ENCODE data around the gene DNAJC22. TPM values are rescaled to one million over a fixed set of nuclear protein-coding genes. Genes with fewer than 3 reads are reported as not detected.

The DNAJC22 gene
- total and polyA plus RNA-seq, 7 donors = under 0.01 to 12.8 (median 2.5) TPM; not detected in 1

DNA sequence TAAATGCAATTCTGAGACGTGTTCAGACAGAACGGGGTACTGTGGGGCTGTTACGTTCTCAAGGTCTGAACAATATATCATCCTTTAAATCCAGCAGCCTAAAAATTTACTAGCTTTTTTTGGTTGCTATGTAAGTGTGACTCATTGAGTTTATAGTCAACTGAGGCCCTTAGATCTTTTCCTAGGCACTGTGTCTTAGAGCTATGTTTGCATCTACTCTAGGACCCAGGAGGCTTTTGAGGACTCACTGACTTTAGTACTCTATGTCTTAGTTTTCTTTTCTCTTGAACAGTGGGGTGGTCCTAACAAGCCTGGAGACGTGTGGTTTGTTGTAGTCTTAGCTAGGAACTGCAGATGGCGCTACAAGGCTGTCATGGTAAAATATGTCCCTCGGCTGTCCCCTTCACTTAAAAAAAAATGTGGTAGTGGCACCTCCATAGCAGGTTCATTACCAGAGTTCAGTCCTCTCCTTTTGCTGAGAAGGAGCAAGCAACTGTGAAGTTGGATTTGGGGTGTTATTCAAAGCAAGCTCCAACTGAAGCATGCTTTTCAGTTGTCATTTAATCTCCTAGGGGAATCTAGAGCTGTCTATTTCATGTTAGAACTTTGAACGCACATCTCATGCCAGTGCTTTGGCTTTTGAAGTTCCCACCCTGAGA, 11.9 kb downstream of the DNAJC22 start:
- no peak overlapping the region for H3K4me3 ChIP-seq
- 8 to 24% methylated on average over 7 of the region's 7 CpGs for WGBS, 2 donors
- intact Hi-C loops (cut with DNase I) = loop anchor here (2.0 kb wide), 1 partner anchor 156 kb away; no protein-coding TSS in a partner anchor
- H3K9me3 ChIP-seq = no peaks in the 10 kb centered on the region
- H3K27me3 ChIP-seq = peaks cover 0 to 11% (median 5%) of the 10 kb centered on the region in 3 donors
- H3K36me3 ChIP-seq = no peaks in the 10 kb centered on the region
- peaks cover 0 to 12% (median 7%) of the 10 kb centered on the region in 4 donors for H3K4me1 ChIP-seq
- no peak for DNase-seq
- no peak for TF ChIP-seq EP300 (IDR thresholded peaks at IDR 0.05)
- TF ChIP-seq, protein P1, sequence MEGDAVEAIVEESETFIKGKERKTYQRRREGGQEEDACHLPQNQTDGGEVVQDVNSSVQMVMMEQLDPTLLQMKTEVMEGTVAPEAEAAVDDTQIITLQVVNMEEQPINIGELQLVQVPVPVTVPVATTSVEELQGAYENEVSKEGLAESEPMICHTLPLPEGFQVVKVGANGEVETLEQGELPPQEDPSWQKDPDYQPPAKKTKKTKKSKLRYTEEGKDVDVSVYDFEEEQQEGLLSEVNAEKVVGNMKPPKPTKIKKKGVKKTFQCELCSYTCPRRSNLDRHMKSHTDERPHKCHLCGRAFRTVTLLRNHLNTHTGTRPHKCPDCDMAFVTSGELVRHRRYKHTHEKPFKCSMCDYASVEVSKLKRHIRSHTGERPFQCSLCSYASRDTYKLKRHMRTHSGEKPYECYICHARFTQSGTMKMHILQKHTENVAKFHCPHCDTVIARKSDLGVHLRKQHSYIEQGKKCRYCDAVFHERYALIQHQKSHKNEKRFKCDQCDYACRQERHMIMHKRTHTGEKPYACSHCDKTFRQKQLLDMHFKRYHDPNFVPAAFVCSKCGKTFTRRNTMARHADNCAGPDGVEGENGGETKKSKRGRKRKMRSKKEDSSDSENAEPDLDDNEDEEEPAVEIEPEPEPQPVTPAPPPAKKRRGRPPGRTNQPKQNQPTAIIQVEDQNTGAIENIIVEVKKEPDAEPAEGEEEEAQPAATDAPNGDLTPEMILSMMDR (IDR thresholded peaks at IDR 0.05) = peak; percentile 48 to 74 (median 70)
- H3K27ac ChIP-seq = no peak overlapping the region

GRCh38 chr12:49359671-49360070, 13.0 kb downstream of the DNAJC22 start:
- no peaks in the 10 kb centered on the region for H3K36me3 ChIP-seq
- 73 to 85% methylated on average over 7 of the region's 7 CpGs for WGBS, 2 donors
- TF ChIP-seq POLR2AphosphoS5 (IDR thresholded peaks at IDR 0.05) (no peak), POLR2A (IDR thresholded peaks at IDR 0.05) (no peak), EP300 (IDR thresholded peaks at IDR 0.05) (no peak)
- TF ChIP-seq, protein P1 (IDR thresholded peaks at IDR 0.05) = no peak
- no peak for DNase-seq
- peaks cover 0 to 12% (median 7%) of the 10 kb centered on the region in 4 donors for H3K4me1 ChIP-seq
- no peaks in the 10 kb centered on the region for H3K9me3 ChIP-seq
- H3K27me3 ChIP-seq = peaks cover 0 to 1% (median 0%) of the 10 kb centered on the region in 3 donors
- no peak overlapping the region for H3K4me3 ChIP-seq
- H3K27ac ChIP-seq = no peak overlapping the region
- intact Hi-C loops (cut with DNase I) = loop anchor here (2.0 kb wide), 1 partner anchor 155 kb away; no protein-coding TSS in a partner anchor

DNA sequence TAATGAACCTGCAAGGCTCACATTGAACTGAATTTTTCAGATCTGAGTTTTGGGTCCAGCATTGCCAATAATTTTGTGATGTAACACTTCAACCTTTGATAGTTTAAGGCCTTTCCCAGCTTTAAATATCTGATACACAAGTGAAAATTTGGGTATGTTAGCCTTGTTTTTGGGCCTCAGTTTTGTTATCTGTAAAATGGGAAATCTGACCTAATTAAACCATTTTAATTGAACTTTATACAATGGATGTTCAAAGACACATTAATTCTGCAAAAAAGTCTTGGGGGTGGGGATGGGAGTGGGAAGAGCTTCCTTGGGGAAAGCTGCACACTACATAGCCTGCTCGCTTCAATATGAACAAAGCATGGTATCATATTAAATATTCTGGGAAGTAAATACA, 15.4 kb downstream of the DNAJC22 start:
- H3K9me3 ChIP-seq = no peaks in the 10 kb centered on the region
- H3K4me1 ChIP-seq = peaks cover 0 to 20% (median 12%) of the 10 kb centered on the region in 4 donors
- WGBS, 2 donors = 94 to 98% methylated on average over 1 of the region's 1 CpG
- H3K36me3 ChIP-seq = no peaks in the 10 kb centered on the region
- intact Hi-C loops (cut with DNase I) = no loop called here
- TF ChIP-seq, protein P1 (IDR thresholded peaks at IDR 0.05) = no peak
- TF ChIP-seq POLR2AphosphoS5 (IDR thresholded peaks at IDR 0.05) (no peak), EP300 (IDR thresholded peaks at IDR 0.05) (no peak), POLR2A (IDR thresholded peaks at IDR 0.05) (no peak)
- no peak overlapping the region for H3K4me3 ChIP-seq
- no peaks in the 10 kb centered on the region for H3K27me3 ChIP-seq
- no peak for DNase-seq
- H3K27ac ChIP-seq = no peak overlapping the region

- Histone ChIP-seq H3K4me3 (no peak overlapping the region), H3K4me1 (peaks cover 0 to 30% (median 20%) of the 10 kb centered on the region in 4 donors), H3K9me3 (no peaks in the 10 kb centered on the region), H3K27me3 (no peaks in the 10 kb centered on the region), H3K36me3 (no peaks in the 10 kb centered on the region), H3K27ac (no peak overlapping the region)
- TF ChIP-seq, protein P1 (IDR thresholded peaks at IDR 0.05) = no peak
- peak in 1 of 4 donors; percentile 13 for TF ChIP-seq POLR2AphosphoS5 (IDR thresholded peaks at IDR 0.05)
- no peak for DNase-seq
- WGBS, 2 donors = 90 to 94% methylated on average over 1 of the region's 1 CpG
- intact Hi-C loops (cut with DNase I) = loop anchor here (5.0 kb wide), 2 partner anchors 127 to 217 kb away; no protein-coding TSS in a partner anchor
These were observed 18.3 kb downstream of the DNAJC22 start for GRCh38 chr12:49364989-49365388.
